ENCODE measurements around the gene FOXE3. TPM values are rescaled to one million over a fixed set of nuclear protein-coding genes. Genes with fewer than 3 reads are reported as not detected.

The FOXE3 gene
- total RNA-seq, 1 experiment from 2014 or later = not detected

- intact Hi-C loops (cut with micrococcal nuclease; ENCODE audit: unreplicated experiment) = loop anchor here (5.0 kb wide), 1 partner anchor 53 kb away; no protein-coding TSS in a partner anchor
- BruUV-seq (replicated peaks) = TSS peak; percentile 61
- no peaks in the 10 kb centered on the region for H3K4me1 ChIP-seq
- Mint-ChIP-seq H3K4me3 (ENCODE audit: unreplicated experiment) (peak overlapping the region; percentile 27), H3K4me1 (ENCODE audit: low read depth, unreplicated experiment) (no peaks in the 10 kb centered on the region), H3K9me3 (ENCODE audit: unreplicated experiment) (no peaks in the 10 kb centered on the region), H3K27me3 (ENCODE audit: insufficient read depth, unreplicated experiment) (no peaks in the 10 kb centered on the region), H3K27ac (ENCODE audit: unreplicated experiment) (no peak overlapping the region), H3K36me3 (ENCODE audit: insufficient read depth, unreplicated experiment) (peaks cover 2% of the 10 kb centered on the region)
- H3K9me3 ChIP-seq = no peaks in the 10 kb centered on the region
- no peak overlapping the region for H3K4me3 ChIP-seq (ENCODE audit: low read depth, low read length)
- H3K36me3 ChIP-seq (ENCODE audit: control insufficient read depth, insufficient read depth, low read length) = no peaks in the 10 kb centered on the region
- ChIA-PET CTCF (no interaction called here), POLR2A (no interaction called here)
- no peak for TF ChIP-seq CTCF (IDR thresholded peaks at IDR 0.05; ENCODE audit: insufficient read depth in 1 of 2, low read depth in 1 of 2, low read length in 1 of 2, severe bottlenecking in 1 of 2, unreplicated experiment in 1 of 2)
- DNase-seq = no peak
- H3K27me3 ChIP-seq (replicated peaks; ENCODE audit: control insufficient read depth, insufficient read depth, low read length) = no peaks in the 10 kb centered on the region
Observed at GRCh38 chr1:47439819-47440598, 23.9 kb downstream of the FOXE3 start.

- H3K4me1 Mint-ChIP-seq (ENCODE audit: low read depth, unreplicated experiment) = no peaks in the 10 kb centered on the region
- no peak for DNase-seq
- BruUV-seq (replicated peaks) = no TSS peak
- Histone ChIP-seq H3K9me3 (no peaks in the 10 kb centered on the region), H3K27me3 (replicated peaks; ENCODE audit: control insufficient read depth, insufficient read depth, low read length) (no peaks in the 10 kb centered on the region), H3K4me1 (no peaks in the 10 kb centered on the region), H3K4me3 (ENCODE audit: low read depth, low read length) (no peak overlapping the region), H3K36me3 (ENCODE audit: control insufficient read depth, insufficient read depth, low read length) (no peaks in the 10 kb centered on the region)
- H3K36me3 Mint-ChIP-seq (ENCODE audit: insufficient read depth, unreplicated experiment) = peaks cover 4% of the 10 kb centered on the region
- CTCF ChIA-PET = no interaction called here
- no peak overlapping the region for H3K4me3 Mint-ChIP-seq (ENCODE audit: unreplicated experiment)
- no peak overlapping the region for H3K27ac Mint-ChIP-seq (ENCODE audit: unreplicated experiment)
- no peaks in the 10 kb centered on the region for H3K27me3 Mint-ChIP-seq (ENCODE audit: insufficient read depth, unreplicated experiment)
- no peaks in the 10 kb centered on the region for H3K9me3 Mint-ChIP-seq (ENCODE audit: unreplicated experiment)
- intact Hi-C loops (cut with micrococcal nuclease; ENCODE audit: unreplicated experiment) = no loop called here
- POLR2A ChIA-PET = no interaction called here
- TF ChIP-seq CTCF (IDR thresholded peaks at IDR 0.05; ENCODE audit: insufficient read depth in 1 of 2, low read depth in 1 of 2, low read length in 1 of 2, severe bottlenecking in 1 of 2, unreplicated experiment in 1 of 2) = no peak
Observed at GRCh38 chr1:47440599-47441081, 24.6 kb downstream of the FOXE3 start.

- H3K4me3 ChIP-seq (ENCODE audit: low read depth, low read length) = no peak overlapping the region
- H3K27me3 Mint-ChIP-seq (ENCODE audit: insufficient read depth, unreplicated experiment) = no peaks in the 10 kb centered on the region
- no peak overlapping the region for H3K27ac Mint-ChIP-seq (ENCODE audit: unreplicated experiment)
- no peak for DNase-seq
- H3K9me3 ChIP-seq = no peaks in the 10 kb centered on the region
- no peak for TF ChIP-seq CTCF (IDR thresholded peaks at IDR 0.05; ENCODE audit: insufficient read depth in 1 of 2, low read depth in 1 of 2, low read length in 1 of 2, severe bottlenecking in 1 of 2, unreplicated experiment in 1 of 2)
- CTCF ChIA-PET = no interaction called here
- H3K4me1 Mint-ChIP-seq (ENCODE audit: low read depth, unreplicated experiment) = no peaks in the 10 kb centered on the region
- no peaks in the 10 kb centered on the region for H3K4me1 ChIP-seq
- no peaks in the 10 kb centered on the region for H3K27me3 ChIP-seq (replicated peaks; ENCODE audit: control insufficient read depth, insufficient read depth, low read length)
- no TSS peak for BruUV-seq (replicated peaks)
- no peaks in the 10 kb centered on the region for H3K9me3 Mint-ChIP-seq (ENCODE audit: unreplicated experiment)
- POLR2A ChIA-PET = no interaction called here
- H3K36me3 Mint-ChIP-seq (ENCODE audit: insufficient read depth, unreplicated experiment) = peaks cover 4% of the 10 kb centered on the region
- intact Hi-C loops (cut with micrococcal nuclease; ENCODE audit: unreplicated experiment) = no loop called here
- no peaks in the 10 kb centered on the region for H3K36me3 ChIP-seq (ENCODE audit: control insufficient read depth, insufficient read depth, low read length)
- H3K4me3 Mint-ChIP-seq (ENCODE audit: unreplicated experiment) = no peak overlapping the region
Observed at GRCh38 chr1:47441450-47442106, 25.5 kb downstream of the FOXE3 start.
